Mammary epithelial cell (primary cell): ENCODE results near the gene ADAMTS17.

ENCODE experiments used
- CTCF ChIP-seq, 2 donors: IDR thresholded peaks in 1 of 2; conservative IDR thresholded peaks in 1 of 2; 2 replicates each; pipeline ENCODE4 v1.5.1; 2011 to 2012; ENCODE audit warnings: inconsistent platforms in 2 of 2, low read length in 2 of 2, mild to moderate bottlenecking in 2 of 2, control low read depth in 1 of 2, low read depth in 1 of 2; ENCODE audit not compliant: insufficient read depth in 1 of 2; ENCODE audit errors: extremely low read depth in 1 of 2
- EZH2 ChIP-seq: IDR thresholded peaks from 2 replicates; pipeline ENCODE4 v1.6.1; 2012; ENCODE audit warnings: low read length, inconsistent platforms, borderline replicate concordance

GRCh38 chr15:100330629-100331215 lies 11.1 kb downstream of the ADAMTS17 start:
- TF ChIP-seq EZH2 (no peak), CTCF (conservative IDR thresholded peaks at IDR 0.05 in 1 of 2, IDR thresholded peaks at IDR 0.05 in 1 of 2; ENCODE audit: extremely low read depth in 1 of 2, insufficient read depth in 1 of 2, low read depth in 1 of 2, low read length in 2 of 2) (no peak)
